CD14-positive monocyte (primary cell): ENCODE measurements around the gene GAB1. TPM values are rescaled to one million over a fixed set of nuclear protein-coding genes. Genes with fewer than 3 reads are reported as not detected.

Experiments
- DNase-seq, 3 donors: peaks; one replicate each; pipeline ENCODE4 v3.0.0-alpha.2; 2011 to 2022
- H2AFZ ChIP-seq: 2 replicates; pipeline ENCODE4 v1.6.0; 2012; ENCODE audit warnings: mild to moderate bottlenecking, low read depth, low read length, inconsistent platforms; ENCODE audit not compliant: insufficient read depth, poor library complexity, severe bottlenecking
- H3K27ac ChIP-seq, 2 donors: 1 replicate in 1 of 2; 2 replicates in 1 of 2; pipeline ENCODE4 v1.5.1; 2012 to 2013; ENCODE audit warnings: low read length in 2 of 2, control low read depth in 1 of 2, inconsistent platforms in 1 of 2, low read depth in 1 of 2, mild to moderate bottlenecking in 1 of 2
- H3K27me3 ChIP-seq, 2 donors: one replicate each; pipeline versions ENCODE4 v1.6.0 to v1.6.1; 2011 to 2013; ENCODE audit warnings: low read length in 2 of 2; ENCODE audit not compliant: control insufficient read depth in 2 of 2, insufficient read depth in 2 of 2
- H3K36me3 ChIP-seq, 2 donors: replicated peaks in 1 of 2; 1 replicate in 1 of 2; 2 replicates in 1 of 2; pipeline versions ENCODE4 v1.5.1 to v1.6.1; 2012 to 2013; ENCODE audit warnings: low read length in 2 of 2, control low read depth in 1 of 2, inconsistent platforms in 1 of 2, mild to moderate bottlenecking in 1 of 2; ENCODE audit not compliant: insufficient read depth in 2 of 2, control insufficient read depth in 1 of 2
- H3K4me1 ChIP-seq, 2 donors: 1 replicate in 1 of 2; 2 replicates in 1 of 2; pipeline versions ENCODE4 v1.5.1 to v1.6.1; 2012 to 2013; ENCODE audit warnings: low read length in 2 of 2, control low read depth in 1 of 2, inconsistent platforms in 1 of 2, mild to moderate bottlenecking in 1 of 2, moderate library complexity in 1 of 2; ENCODE audit not compliant: insufficient read depth in 2 of 2, control insufficient read depth in 1 of 2
- H3K4me2 ChIP-seq: replicated peaks from 2 replicates; pipeline ENCODE3; 2012; ENCODE audit warnings: low read length, moderate library complexity, mild to moderate bottlenecking; ENCODE audit not compliant: poor library complexity, severe bottlenecking; ENCODE audit errors: extremely low read depth
- H3K4me3 ChIP-seq, 3 experiments: fragments of 200-600 bp in 1 of 3; sonication (generic) in 1 of 3; replicated peaks in 1 of 3; 1 replicate in 2 of 3; 2 replicates in 1 of 3; pipeline ENCODE4 v1.5.1; 2011 to 2013; ENCODE audit warnings: low read length in 3 of 3, mild to moderate bottlenecking in 3 of 3, control low read depth in 2 of 3, low read depth in 2 of 3, inconsistent platforms in 1 of 3, moderate library complexity in 1 of 3
- H3K79me2 ChIP-seq: 2 replicates; pipeline ENCODE4 v1.6.0; 2012; ENCODE audit warnings: mild to moderate bottlenecking, control low read depth, inconsistent platforms, low read length, moderate library complexity; ENCODE audit not compliant: insufficient read depth
- H3K9ac ChIP-seq: 2 replicates; pipeline ENCODE4 v1.6.0; 2017; ENCODE audit warnings: low read length, mild to moderate bottlenecking; ENCODE audit not compliant: insufficient read depth, poor library complexity, severe bottlenecking
- H3K9me3 ChIP-seq, 2 donors: replicated peaks in 1 of 2; 1 replicate in 1 of 2; 2 replicates in 1 of 2; pipeline versions ENCODE4 v1.5.1 to v1.6.1; 2012 to 2013; ENCODE audit warnings: low read length in 2 of 2, control low read depth in 1 of 2; ENCODE audit not compliant: control insufficient read depth in 1 of 2, insufficient read depth in 1 of 2
- H4K20me1 ChIP-seq: 2 replicates; pipeline ENCODE4 v1.6.0; 2012; ENCODE audit warnings: mild to moderate bottlenecking, low read length, control low read depth, moderate library complexity; ENCODE audit not compliant: insufficient read depth
- H3K27ac Mint-ChIP-seq, 7 donors: one replicate each; pipeline ENCODE4 v1.8.0; 2020; ENCODE audit warnings: mild to moderate bottlenecking in 7 of 7, mixed read lengths in 7 of 7, moderate library complexity in 6 of 7, inconsistent platforms in 2 of 7
- H3K27me3 Mint-ChIP-seq, 3 donors: one replicate each; pipeline ENCODE4 v1.8.0; 2021 to 2022; ENCODE audit warnings: low read depth in 3 of 3, mild to moderate bottlenecking in 3 of 3, mixed read lengths in 3 of 3, moderate library complexity in 3 of 3, inconsistent platforms in 1 of 3
- H3K36me3 Mint-ChIP-seq, 2 donors: one replicate each; pipeline ENCODE4 v1.8.0; 2020; ENCODE audit warnings: mixed read lengths in 2 of 2, inconsistent platforms in 1 of 2, mild to moderate bottlenecking in 1 of 2
- H3K4me1 Mint-ChIP-seq: one replicate; pipeline ENCODE4 v1.8.0; 2020; ENCODE audit warnings: mild to moderate bottlenecking, mixed read lengths
- H3K4me3 Mint-ChIP-seq, 2 donors: one replicate each; pipeline ENCODE4 v1.8.0; 2020; ENCODE audit warnings: mild to moderate bottlenecking in 2 of 2, mixed read lengths in 2 of 2, moderate library complexity in 1 of 2
- H3K9me3 Mint-ChIP-seq, 7 donors: one replicate each; pipeline ENCODE4 v1.8.0; 2020 to 2022; ENCODE audit warnings: mixed read lengths in 7 of 7, mild to moderate bottlenecking in 6 of 7, moderate library complexity in 6 of 7, inconsistent platforms in 2 of 7
- WGBS: methylation state at CpG from one replicate; pipeline ENCODE4 v1.1.5; 2013; ENCODE audit warnings: missing lambda C conversion rate; ENCODE audit not compliant: insufficient coverage; 5-methylcytosine and 5-hydroxymethylcytosine counted together
- intact Hi-C, 2 donors: fragments of 100-400 bp; cut with micrococcal nuclease; formaldehyde crosslinking; loops; one replicate each; pipeline versions ENCODE4 v1.15.0 to v1.15.1; 2023
- polyA plus RNA-seq, 3 donors: library from polyadenylated mRNA; depleted of rRNA in 1 of 3; unstranded in 2 of 3; stranded (reverse) in 1 of 3; fragments of 300-500 nt in 2 of 3; fragments of >200 nt in 1 of 3; fragmentation: Illumina TruSeq in 2 of 3; gene quantifications; 1 replicate in 2 of 3; 2 replicates in 1 of 3; pipeline ENCODE4 v1.2.3, GENCODE V29; 2012 to 2021
- TF ChIP-seq, protein P1 (sequence below): fragments of 200-600 bp; IDR thresholded peaks from one replicate; pipeline ENCODE4 v1.8.0; 2022; ENCODE audit warnings: antibody characterized with exemption, mild to moderate bottlenecking

GAB1 gene
- polyA plus RNA-seq, 3 donors, result 0.55 to 7.3 (median 0.69) TPM

DNA sequence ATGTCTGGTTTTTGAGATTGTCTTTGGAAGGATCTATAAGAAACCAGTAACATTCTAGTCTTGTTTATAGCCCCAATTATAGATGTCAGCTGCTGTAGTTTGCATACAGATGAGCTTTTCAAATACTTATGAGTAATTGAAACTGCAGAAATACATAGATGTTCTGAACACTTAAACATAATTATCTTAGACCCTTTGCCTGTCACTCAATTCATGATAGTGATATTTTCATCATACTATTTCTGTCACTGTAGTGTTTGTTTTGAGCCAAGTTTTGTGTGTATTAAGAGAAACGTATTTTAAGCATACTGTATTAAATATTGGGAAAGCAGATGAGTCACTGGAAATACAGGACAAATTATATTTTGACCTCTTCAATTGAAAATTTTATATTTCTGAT is 107.1 kb downstream of the GAB1 start:
- intact Hi-C loops, result no loop called here
- no CpG with 5 or more reads among the region's 1 CpG for WGBS
- H3K4me3 Mint-ChIP-seq, result no peak overlapping the region
- H3K36me3 Mint-ChIP-seq, result peaks cover 12 to 26% of the 10 kb centered on the region in 2 donors
- H3K27ac ChIP-seq, result no peak overlapping the region
- no peak overlapping the region for H3K27ac Mint-ChIP-seq
- H3K4me1 ChIP-seq, result no peaks in the 10 kb centered on the region
- no peak overlapping the region for H3K4me3 ChIP-seq
- H3K4me2 ChIP-seq, result no peak overlapping the region
- TF ChIP-seq, protein P1, sequence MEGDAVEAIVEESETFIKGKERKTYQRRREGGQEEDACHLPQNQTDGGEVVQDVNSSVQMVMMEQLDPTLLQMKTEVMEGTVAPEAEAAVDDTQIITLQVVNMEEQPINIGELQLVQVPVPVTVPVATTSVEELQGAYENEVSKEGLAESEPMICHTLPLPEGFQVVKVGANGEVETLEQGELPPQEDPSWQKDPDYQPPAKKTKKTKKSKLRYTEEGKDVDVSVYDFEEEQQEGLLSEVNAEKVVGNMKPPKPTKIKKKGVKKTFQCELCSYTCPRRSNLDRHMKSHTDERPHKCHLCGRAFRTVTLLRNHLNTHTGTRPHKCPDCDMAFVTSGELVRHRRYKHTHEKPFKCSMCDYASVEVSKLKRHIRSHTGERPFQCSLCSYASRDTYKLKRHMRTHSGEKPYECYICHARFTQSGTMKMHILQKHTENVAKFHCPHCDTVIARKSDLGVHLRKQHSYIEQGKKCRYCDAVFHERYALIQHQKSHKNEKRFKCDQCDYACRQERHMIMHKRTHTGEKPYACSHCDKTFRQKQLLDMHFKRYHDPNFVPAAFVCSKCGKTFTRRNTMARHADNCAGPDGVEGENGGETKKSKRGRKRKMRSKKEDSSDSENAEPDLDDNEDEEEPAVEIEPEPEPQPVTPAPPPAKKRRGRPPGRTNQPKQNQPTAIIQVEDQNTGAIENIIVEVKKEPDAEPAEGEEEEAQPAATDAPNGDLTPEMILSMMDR, result no peak
- H4K20me1 ChIP-seq, result no peaks in the 10 kb centered on the region
- no peaks in the 10 kb centered on the region for H3K4me1 Mint-ChIP-seq
- peaks cover 0 to 4% (median 0%) of the 10 kb centered on the region in 7 donors for H3K9me3 Mint-ChIP-seq
- no peak for DNase-seq
- no peak overlapping the region for H2AFZ ChIP-seq
- H3K36me3 ChIP-seq, result peaks cover 3 to 23% of the 10 kb centered on the region in 2 donors
- H3K27me3 ChIP-seq, result no peaks in the 10 kb centered on the region
- H3K9ac ChIP-seq, result no peak overlapping the region
- no peaks in the 10 kb centered on the region for H3K79me2 ChIP-seq
- H3K27me3 Mint-ChIP-seq, result no peaks in the 10 kb centered on the region
- no peaks in the 10 kb centered on the region for H3K9me3 ChIP-seq

DNA sequence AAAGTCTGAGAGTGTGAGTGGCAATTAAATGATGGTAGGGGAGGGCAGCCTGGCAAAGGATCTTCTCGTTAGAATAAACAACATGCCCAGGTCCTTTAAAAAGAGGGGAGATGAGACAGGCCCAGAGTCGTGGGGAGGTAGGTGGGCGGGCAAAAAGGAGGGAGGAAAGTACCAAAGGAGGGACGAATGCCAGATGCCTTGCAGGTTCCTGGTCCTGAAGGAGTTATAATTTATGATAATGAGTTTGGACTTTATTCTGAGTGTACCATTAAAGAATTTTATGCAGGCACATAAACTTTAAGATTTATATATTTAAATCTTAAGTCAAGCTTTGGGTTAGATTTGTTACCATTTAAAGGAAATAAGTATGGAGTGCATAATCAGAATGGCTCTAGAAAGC is 114.5 kb downstream of the GAB1 start:
- peak overlapping the region in 3 of 7 donors; percentile 6 to 62 (median 16) for H3K27ac Mint-ChIP-seq
- H3K9me3 Mint-ChIP-seq, result peaks cover 0 to 6% (median 0%) of the 10 kb centered on the region in 7 donors
- no peaks in the 10 kb centered on the region for H3K27me3 Mint-ChIP-seq
- Histone ChIP-seq H3K36me3 (peaks cover 3 to 11% of the 10 kb centered on the region in 2 donors), H3K9ac (no peak overlapping the region), H3K9me3 (no peaks in the 10 kb centered on the region), H2AFZ (no peak overlapping the region), H4K20me1 (no peaks in the 10 kb centered on the region), H3K79me2 (no peaks in the 10 kb centered on the region), H3K4me1 (no peaks in the 10 kb centered on the region), H3K27ac (no peak overlapping the region), H3K27me3 (no peaks in the 10 kb centered on the region), H3K4me3 (no peak overlapping the region), H3K4me2 (no peak overlapping the region)
- no peaks in the 10 kb centered on the region for H3K4me1 Mint-ChIP-seq
- 95% methylated on average over 4 of the region's 4 CpGs for WGBS
- TF ChIP-seq, protein P1, result no peak
- H3K36me3 Mint-ChIP-seq, result peaks cover 17 to 22% of the 10 kb centered on the region in 2 donors
- DNase-seq, result no peak
- H3K4me3 Mint-ChIP-seq, result no peak overlapping the region
- intact Hi-C loops, result no loop called here
